GM18858 (cell line): ENCODE data around the gene C11orf21.

ENCODE experiments used
- ATAC-seq: cut with Tn5 transposase; IDR thresholded peaks from one replicate; pipeline ENCODE4 v1.9.1; 2021; ENCODE audit not compliant: unreplicated experiment

Gene C11orf21

DNA sequence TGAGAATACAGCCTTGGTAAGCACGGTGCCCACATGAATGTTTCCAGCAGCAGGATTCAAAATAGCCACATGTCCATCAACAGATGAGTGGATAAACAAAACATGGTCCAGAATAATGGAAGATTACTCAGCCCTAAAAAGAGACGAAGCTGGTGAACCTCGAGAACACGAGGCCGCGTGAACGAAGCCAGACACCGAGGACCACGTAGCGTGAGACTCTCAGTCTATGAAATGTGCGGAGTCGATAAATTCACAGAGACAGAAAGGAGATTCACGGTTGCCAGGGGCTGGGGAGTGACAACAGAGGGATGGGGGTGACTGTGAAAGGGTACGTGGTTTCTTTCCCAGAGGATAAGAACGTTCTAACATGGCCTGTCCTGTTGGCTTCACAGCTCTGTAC, 28.4 kb downstream of the C11orf21 start:
- ATAC-seq = no peak

DNA sequence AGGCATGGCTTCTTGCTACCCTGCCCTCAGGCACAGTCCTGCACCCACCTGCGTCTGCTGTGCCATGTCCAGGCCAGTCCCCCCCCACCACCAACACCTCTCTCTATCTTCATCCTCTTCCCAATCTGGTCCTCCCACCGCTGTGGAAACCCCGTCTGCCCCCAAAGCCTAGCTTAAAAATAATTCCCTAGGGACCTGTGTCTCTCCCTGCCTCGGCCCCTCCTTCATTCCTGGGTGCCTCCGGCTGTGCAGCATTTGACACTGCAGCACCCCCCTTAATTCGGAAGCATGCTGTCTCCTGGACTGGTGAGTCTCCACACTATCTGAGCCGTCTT, 28.8 kb downstream of the C11orf21 start:
- no peak for ATAC-seq

- no peak for ATAC-seq
Measured at GRCh38 chr11:2272228-2272945, 29.3 kb downstream of the C11orf21 start.

- ATAC-seq = no peak
Measured at GRCh38 chr11:2271327-2272227, 30.1 kb downstream of the C11orf21 start.

GRCh38 chr11:2271077-2271326, 30.7 kb downstream of the C11orf21 start:
- no peak for ATAC-seq

GRCh38 chr11:2270322-2271076, 31.2 kb downstream of the C11orf21 start, which contains the start of gene ASCL2:
TSS of gene ASCL2 (minus strand) at chr11:2270588. CDS start at chr11:2270332, 256 bp downstream.
- ATAC-seq = no peak

GRCh38 chr11:2269601-2270321, 32.0 kb downstream of the C11orf21 start:
- ATAC-seq = no peak

GRCh38 chr11:2268729-2269600, 32.8 kb downstream of the C11orf21 start:
- ATAC-seq = no peak

DNA sequence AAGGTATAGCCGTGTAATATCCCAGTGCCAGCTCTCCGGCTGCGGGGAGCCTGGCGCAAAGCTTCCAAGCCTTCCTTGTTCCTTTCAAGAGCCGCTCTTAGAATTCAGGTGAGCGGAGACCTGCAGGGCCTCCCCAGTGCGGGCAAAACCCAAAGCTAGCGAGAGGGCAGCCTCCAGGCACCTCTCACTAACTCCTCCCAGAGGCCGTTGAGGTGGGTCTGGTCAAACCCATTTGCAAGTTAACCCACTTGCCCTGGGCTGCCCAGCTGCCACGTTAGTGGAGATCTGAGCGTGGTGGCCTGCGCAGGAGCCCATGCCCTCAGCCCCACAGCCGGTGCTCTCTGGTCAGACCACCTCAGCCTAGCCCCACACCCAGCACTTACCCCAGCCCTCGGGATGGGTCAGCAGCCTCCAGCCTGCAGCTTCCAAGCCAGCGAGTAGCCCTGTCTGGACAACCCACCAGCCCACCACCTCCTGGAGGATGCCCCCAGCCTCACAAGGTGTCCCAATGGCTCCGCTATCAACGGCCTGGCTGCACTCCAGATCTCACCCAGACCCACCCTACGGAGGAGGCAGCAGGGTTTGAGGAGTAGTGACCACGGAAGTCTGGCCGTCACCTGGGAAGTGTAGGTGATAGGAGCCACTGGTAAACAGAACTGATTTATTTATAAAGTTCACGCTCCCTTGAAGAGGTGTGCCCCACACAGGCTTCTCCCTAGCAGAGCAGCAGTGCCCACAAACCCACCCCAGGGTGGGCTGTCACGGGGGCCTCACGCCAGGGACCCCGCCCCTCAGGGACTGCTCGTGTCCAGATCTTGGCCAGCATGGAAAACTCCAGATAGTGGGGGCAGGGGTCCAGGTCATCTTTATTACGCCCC, 33.6 kb downstream of the C11orf21 start:
- no peak for ATAC-seq

GRCh38 chr11:2267306-2267850, 34.3 kb downstream of the C11orf21 start:
- no peak for ATAC-seq

DNA sequence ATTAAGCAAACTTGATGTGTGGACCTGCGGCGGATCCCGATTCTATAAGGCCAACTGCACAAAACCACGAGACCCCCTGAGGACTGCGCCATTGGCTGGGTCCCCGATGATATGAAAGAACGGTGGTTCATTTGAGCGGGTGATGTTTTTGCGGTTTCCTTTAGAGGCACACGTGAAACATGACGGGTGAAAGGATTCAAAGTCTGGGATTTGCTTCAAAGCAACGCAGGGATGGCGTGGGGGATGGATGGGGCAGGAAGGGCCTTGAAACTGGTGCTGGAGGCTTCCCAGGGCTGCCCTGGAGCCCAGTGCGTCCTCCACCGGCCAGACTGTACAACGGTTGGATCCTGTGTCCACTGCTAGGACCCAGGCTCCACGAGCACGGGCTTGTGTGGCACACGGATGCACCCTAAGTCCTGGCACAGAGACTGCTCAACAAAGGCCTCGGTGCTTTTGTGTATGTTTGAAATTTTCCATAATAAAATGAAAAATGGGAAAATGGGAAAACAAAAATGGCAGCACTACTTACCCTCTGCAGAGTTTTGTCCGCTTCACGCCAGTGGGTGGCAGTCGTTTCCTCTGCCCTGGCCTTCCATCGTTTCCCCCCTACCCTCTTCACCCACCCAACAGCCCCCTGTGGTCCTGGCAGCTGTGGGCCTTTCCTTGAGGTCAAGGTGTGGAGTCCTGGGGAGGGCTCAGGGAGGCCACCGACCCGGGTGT, 35.0 kb downstream of the C11orf21 start:
- ATAC-seq = no peak

DNA sequence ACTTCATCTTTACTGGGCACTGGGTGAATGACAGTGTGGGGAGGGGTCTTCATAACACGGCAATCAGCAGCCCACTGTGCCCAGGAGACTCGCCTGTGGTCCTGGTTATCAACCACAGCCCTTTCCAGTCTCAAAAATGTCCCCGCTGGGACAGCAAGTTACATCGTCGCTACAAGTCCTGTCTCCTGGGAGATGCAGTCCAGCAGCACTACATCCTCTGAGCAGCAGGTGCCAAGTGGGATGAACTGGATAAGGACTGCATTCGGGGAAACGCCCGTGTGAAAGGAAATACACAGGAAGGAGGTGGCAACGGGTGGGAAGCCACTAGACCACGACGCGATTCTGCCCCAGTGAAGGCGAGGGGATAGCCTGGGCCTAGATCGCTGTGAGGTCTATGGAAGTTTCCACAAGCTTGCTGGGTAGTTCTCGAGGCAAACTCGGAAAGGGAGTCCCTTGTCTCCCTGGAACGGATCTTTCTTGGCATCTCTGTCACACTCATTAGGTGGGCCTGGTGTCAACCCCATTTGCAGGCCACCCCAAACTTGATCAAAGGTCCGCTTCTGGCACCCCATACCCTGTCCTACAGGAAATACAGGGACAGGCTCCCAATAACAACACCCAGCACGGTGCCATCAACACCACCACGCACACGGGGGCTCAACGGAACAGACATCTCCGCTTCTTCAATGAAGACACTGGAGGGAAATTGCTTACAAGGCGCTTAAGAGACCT, 35.7 kb downstream of the C11orf21 start:
- ATAC-seq = no peak

- no peak for ATAC-seq
Measured at GRCh38 chr11:2265396-2265795, 36.3 kb downstream of the C11orf21 start.

DNA sequence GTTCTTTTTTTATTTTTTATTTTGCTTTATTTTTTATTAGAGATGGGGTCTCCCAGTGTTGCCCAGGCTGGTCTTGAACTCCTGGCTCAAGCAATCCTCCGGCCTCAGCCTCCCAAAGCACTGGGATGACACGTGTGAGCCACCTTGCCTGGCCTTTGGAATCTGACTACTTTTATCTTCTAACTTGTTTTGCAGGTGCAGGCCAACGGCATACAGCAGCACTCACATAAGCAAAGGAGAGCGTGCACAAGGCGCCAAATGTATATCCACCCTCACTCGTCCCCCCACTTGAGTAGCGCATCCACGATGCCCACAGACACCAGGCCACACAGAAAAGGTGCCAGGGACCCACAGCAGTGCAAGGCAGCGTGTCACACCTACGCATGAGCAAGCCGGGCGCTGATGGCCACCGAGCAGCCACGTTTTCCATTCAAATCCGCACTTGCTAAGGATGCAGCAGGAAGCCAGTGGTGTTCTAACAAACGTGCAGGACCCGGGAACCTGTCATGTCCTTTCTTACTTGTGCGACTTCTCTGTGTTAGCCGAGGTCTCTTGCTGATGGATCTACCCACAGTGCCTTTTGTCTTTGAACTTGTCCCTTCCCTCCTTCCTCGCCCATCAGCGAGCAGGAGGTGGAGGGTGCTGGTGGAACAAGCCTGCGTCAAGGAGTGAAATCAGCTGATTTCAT, 37.2 kb downstream of the C11orf21 start:
- no peak for ATAC-seq

DNA sequence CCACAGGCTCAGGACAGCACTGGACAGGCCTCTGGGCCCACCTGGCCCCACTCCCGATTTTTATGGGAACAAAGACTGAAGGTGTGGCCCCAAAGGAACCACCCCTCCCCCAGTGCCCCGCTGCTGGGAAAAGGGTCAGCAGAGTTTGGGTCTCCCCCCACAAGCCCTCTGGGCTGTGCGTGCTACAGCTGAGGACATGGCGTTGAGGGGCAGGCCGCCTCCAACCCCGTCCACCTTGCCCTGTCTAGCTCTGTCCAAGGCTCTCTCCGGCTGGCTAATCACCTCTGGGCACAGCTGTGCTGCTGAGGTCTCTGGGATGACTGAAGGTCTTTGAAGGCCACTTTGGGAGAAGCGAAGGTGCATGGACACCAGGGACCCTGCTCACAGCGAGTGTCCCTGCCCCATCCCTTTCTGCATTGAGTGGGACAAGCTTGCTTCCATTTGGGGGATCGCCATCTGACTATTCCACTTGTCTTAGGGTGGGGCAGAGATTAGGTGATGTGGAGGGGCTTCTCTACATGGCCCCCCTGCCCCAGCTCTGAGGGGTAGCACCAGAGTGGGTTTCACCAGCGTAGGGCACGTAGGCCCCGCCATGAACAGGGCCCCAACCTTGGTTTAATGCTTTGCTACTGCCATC, 37.9 kb downstream of the C11orf21 start:
- no peak for ATAC-seq

- no peak for ATAC-seq
Measured at GRCh38 chr11:2263071-2263565, 38.6 kb downstream of the C11orf21 start.
